ENCODE results near the gene CENPP.

CENPP gene

GRCh38 chr9:92603100-92603499 lies 277.3 kb downstream of the CENPP start:
- DNase-seq = no peak

GRCh38 chr9:92603990-92604389 lies 278.2 kb downstream of the CENPP start:
- DNase-seq = no peak

GRCh38 chr9:92605224-92605623 lies 279.5 kb downstream of the CENPP start:
- no peak for DNase-seq

DNA sequence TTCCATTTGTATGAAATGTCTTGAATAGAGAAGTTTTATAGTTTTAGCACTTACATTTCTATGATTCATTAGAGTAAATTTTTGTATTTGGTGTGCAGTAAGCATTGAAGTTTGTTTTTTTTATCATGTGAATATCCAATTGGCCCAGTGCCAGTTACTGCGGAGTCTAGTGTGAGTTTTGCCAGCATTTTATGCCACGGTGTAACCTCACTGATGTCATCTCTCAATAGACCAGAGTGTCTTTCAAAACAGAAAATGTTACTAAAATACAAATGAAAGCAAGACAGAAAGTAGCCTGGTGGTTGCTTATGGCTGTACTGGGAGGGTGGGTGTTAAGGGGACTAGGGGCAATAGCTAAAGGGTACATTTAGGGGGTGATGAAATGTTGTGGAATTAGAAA lies 281.3 kb downstream of the CENPP start:
- DNase-seq = peak; percentile 44

GRCh38 chr9:92607773-92608172 lies 282.0 kb downstream of the CENPP start:
- DNase-seq = peak; percentile 98

- DNase-seq = no peak
Observed at GRCh38 chr9:92608241-92608908, 282.6 kb downstream of the CENPP start.

DNA sequence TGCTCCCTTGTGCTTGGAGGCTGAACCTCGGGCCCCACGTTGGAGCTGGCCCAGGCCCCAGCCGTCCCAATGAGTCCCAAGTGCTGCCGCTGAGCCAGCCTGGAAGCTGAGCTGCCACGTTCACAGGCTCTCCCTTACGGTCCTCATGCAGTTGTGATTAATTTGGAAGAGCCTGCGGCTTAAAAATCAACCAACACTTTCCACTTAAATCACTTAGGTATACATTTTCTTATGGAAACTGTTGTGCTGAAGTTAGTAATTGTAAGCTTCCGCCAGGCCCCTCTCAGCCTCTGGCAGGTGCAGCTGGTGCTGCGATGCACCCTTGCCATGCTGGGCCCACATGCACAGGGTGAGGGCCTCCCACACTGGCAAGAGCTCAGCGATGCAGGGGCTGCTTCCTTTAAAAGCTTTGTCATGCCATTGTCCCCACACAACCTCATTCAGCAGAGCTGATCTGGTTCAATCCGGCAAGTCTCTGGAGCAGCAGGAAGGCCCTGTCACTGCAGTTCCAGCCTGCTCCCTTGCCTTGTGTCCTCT lies 283.2 kb downstream of the CENPP start:
- peak; percentile 51 for DNase-seq

GRCh38 chr9:92610470-92611420 lies 285.0 kb downstream of the CENPP start:
- no peak for DNase-seq

GRCh38 chr9:92611621-92612285 lies 286.0 kb downstream of the CENPP start:
- DNase-seq = no peak

DNA sequence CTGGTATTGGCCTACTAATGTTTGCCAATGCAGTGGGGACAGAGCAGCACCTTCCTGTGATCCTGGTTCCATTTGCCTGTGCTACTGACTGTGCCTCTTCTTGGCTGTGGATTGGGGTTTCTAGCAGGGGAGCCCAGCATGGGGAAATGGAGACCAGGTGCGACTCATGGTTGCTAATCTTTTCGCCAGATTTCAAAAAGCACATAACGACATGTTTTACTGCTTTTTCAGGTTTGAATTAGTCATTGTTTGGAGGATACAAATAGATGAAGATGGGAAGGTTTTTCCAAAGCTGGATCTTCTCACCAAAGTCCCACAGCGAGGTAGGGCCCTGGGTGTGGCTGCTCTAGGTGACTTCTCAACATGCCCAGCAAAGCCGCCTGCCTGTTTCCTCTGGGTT lies 286.5 kb downstream of the CENPP start:
- DNase-seq = no peak

DNA sequence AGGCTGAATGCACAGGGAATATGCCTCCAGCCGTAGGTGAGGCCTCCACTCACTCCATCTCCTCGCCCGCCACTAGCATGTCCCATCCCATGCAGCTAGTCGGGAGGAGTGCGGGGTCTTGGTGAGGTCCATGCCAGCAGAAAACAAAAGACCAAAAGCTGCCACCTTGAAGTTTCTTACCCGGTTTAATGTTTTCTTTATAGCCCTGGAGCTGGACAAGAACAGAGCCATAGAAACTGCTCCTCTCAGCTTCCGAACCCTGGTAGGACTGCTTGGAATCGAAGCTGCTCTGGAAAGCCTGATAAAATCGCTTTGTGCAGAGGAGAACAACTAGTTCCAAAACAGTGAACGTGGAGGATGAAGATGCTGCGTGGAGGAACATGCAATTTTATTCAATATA lies 287.1 kb downstream of the CENPP start:
- DNase-seq = no peak

GRCh38 chr9:92613268-92614122 lies 287.7 kb downstream of the CENPP start:
- DNase-seq = no peak

DNA sequence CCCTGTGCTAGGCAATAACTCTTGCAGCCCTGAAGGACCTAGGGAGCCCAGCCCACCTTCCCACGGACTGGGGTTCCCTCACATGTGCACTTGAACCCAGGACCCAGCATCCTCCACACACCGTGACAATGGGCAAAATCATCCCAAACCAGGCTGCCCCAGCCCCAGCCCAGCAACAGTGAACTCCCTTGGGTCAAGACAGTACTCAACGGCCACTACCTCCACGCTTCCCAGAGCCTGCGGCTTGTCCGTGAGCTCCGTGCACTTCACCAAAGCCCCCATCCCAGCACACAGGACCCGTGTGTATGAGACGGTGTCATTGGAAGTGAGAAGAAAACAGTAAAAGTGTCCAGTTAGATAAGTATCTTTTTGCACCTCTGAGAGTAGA lies 288.4 kb downstream of the CENPP start:
- no peak for DNase-seq

DNA sequence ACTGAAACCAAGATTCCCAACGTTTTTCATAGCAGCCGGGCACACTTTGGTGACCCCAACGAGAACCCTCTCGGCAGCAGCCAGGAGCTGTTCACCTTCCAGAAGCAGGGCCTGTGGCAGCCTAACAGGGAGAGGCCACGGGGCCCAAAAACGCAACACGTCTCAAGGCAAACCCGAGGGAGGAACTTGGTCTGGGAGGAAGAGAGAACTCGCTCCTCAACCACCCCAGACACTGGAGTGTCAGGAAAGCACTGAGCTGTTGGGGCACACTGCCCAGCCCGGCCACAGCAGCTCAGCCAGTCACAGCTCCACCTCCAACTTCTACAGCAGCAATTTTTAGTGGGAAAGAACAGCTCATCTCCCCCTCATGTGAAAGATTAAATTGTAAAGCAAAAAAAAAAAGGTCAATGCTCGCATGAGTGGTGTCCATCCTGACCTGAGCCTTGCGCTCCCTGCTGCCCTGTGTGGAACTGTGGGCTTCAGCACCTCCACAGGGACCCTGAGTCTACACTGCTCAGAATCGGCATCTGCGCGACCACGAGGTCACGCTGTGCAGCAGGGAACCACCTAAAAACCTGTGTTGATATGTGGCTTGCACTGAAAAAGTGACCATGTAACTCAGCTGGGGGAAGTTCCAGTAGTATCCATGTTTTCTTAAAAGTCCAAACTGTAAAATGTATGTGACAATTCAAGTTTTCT lies 289.2 kb downstream of the CENPP start:
- no peak for DNase-seq

- no peak for DNase-seq
Observed at GRCh38 chr9:92615790-92616189, 290.0 kb downstream of the CENPP start.

- DNase-seq = no peak
Observed at GRCh38 chr9:92616199-92616641, 290.5 kb downstream of the CENPP start.

GRCh38 chr9:92616655-92617111 lies 290.9 kb downstream of the CENPP start:
- no peak for DNase-seq

GRCh38 chr9:92617195-92617813 lies 291.6 kb downstream of the CENPP start:
- DNase-seq = no peak

- DNase-seq = no peak
Observed at GRCh38 chr9:92617951-92618510, 292.3 kb downstream of the CENPP start.

GRCh38 chr9:92618633-92619225 lies 293.0 kb downstream of the CENPP start:
- no peak for DNase-seq

Measured in NCI-H2171 treated with DMSO at 0.1 percent for 48 hours (cell line).